Vagina (tissue), 2 donors: Measurements from ENCODE around the gene IQSEC3.

Source experiments
- CTCF ChIP-seq, 3 experiments: fragments of 450-650 bp in 2 of 3; fragments of 200-600 bp in 1 of 3; sonication (generic) in 1 of 3; IDR thresholded peaks; one replicate each; pipeline ENCODE4 v1.5.1; 2017 to 2019; ENCODE audit warnings: antibody characterized with exemption in 3 of 3, mild to moderate bottlenecking in 2 of 3, moderate library complexity in 2 of 3
- POLR2A ChIP-seq, 2 donors: fragments of 450-650 bp; IDR thresholded peaks; one replicate each; pipeline ENCODE4 v1.6.1; 2017; ENCODE audit warnings: antibody characterized with exemption in 2 of 2, mild to moderate bottlenecking in 2 of 2, moderate library complexity in 2 of 2
- POLR2AphosphoS5 ChIP-seq, 2 donors: sonication (generic); formaldehyde crosslinking; IDR thresholded peaks; one replicate each; pipeline ENCODE4 v1.9.0; 2017; ENCODE audit warnings: antibody characterized with exemption in 2 of 2, mild to moderate bottlenecking in 2 of 2, low read depth in 1 of 2; ENCODE audit not compliant: insufficient read depth in 1 of 2

DNA sequence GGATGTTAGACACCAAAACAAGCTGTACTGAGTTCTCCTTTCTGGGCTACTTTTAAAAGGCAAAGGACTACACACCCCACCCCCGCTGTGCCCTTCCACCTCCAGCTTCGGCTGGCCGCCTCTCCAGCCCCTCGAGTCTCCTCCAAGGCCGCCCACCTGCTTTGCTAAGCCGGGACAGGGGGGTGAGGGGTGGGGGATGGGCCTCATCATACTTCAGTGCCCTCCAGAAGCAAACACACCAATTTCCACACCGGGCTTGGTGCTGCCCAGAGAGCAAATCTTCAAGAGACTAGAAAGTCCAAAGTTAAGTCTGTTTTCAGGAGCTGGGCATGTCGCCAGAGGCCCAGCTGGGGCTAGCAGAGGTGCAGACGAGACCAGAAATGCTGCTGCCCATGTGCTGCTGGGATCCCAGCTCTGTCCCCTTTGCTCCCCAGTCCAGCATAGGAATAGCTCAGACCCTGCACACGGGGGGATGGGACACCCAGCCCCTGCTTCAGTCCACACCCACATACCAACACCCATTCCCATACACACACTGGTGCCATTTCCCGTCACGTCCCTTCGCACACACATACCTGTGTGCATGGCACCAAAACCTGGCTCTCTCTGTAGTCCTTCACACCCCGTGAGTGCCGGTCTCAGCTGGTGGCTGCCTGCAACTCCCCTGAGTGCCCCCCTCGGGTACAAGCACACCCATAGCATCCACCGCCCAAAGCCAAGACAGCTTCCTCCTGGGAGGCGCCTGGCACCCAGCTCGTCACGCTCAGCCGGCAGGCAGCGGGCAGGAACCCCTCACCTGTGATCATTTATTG, 146.4 kb downstream of the IQSEC3 start:
- TF ChIP-seq POLR2AphosphoS5 (IDR thresholded peaks at IDR 0.05; ENCODE audit: insufficient read depth in 1 of 2, low read depth in 1 of 2) (no peak), CTCF (IDR thresholded peaks at IDR 0.05) (no peak), POLR2A (IDR thresholded peaks at IDR 0.05) (no peak)
